ENCODE measurements around the gene DAAM2. TPM values are rescaled to one million over a fixed set of nuclear protein-coding genes. Genes with fewer than 3 reads are reported as not detected.

The DAAM2 gene
- total and polyA plus RNA-seq, 4 donors: 1.9 to 17.0 (median 4.4) TPM

DNA sequence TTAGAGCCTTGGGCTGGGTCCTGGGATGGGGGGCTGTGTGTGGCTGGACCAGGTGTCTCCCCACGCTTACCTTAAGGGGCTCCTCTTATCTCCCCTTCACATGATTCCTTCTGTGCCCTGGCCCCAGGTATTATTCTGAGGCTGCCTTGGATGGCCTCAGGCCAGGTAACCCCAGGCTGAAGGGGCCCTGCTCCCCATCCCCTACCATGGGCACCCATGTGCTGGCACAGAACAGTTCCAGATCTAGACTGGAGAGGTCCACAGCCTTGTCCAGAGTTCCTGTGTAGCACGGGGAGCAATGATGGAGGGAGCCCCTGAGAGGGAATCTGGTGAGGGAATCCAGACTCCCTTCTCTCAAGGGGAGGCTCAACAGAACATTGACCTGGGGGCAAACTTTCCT lies 110.0 kb downstream of the DAAM2 start:
- Histone ChIP-seq H3K36me3 (ENCODE audit: control insufficient read depth in 4 of 4, insufficient read depth in 3 of 4, low read depth in 1 of 4, low read length in 3 of 4) (peaks cover 0 to 8% (median 4%) of the 10 kb centered on the region in 4 donors), H3K4me1 (ENCODE audit: control insufficient read depth in 4 of 4, insufficient read depth in 4 of 4, low read length in 3 of 4) (peaks cover 3 to 25% (median 12%) of the 10 kb centered on the region in 4 donors), H3K9me3 (ENCODE audit: control insufficient read depth in 4 of 4, low read length in 3 of 4) (no peaks in the 10 kb centered on the region), H3K9ac (ENCODE audit: low read depth in 1 of 2, low read length in 2 of 2) (no peak overlapping the region), H3K4me3 (ENCODE audit: low read depth in 1 of 3, low read length in 3 of 3) (no peak overlapping the region), H3K27me3 (ENCODE audit: control insufficient read depth in 4 of 4, insufficient read depth in 4 of 4, low read length in 3 of 4) (no peaks in the 10 kb centered on the region), H3K27ac (ENCODE audit: low read depth in 1 of 2, low read length in 2 of 2) (peak overlapping the region; percentile 14 to 54)
- 72% methylated on average over 2 of the region's 2 CpGs for WGBS
- DNase-seq (ENCODE audit: low spot score): no peak
- TF ChIP-seq TAF1 (conservative IDR thresholded peaks at IDR 0.05): no peak
- TF ChIP-seq, protein P1, sequence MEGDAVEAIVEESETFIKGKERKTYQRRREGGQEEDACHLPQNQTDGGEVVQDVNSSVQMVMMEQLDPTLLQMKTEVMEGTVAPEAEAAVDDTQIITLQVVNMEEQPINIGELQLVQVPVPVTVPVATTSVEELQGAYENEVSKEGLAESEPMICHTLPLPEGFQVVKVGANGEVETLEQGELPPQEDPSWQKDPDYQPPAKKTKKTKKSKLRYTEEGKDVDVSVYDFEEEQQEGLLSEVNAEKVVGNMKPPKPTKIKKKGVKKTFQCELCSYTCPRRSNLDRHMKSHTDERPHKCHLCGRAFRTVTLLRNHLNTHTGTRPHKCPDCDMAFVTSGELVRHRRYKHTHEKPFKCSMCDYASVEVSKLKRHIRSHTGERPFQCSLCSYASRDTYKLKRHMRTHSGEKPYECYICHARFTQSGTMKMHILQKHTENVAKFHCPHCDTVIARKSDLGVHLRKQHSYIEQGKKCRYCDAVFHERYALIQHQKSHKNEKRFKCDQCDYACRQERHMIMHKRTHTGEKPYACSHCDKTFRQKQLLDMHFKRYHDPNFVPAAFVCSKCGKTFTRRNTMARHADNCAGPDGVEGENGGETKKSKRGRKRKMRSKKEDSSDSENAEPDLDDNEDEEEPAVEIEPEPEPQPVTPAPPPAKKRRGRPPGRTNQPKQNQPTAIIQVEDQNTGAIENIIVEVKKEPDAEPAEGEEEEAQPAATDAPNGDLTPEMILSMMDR (IDR thresholded peaks at IDR 0.05; ENCODE audit: low read depth, low read length, missing input control): no peak
- no peak for TF ChIP-seq FOXA1 (IDR thresholded peaks at IDR 0.05)
- TF ChIP-seq, protein P2, sequence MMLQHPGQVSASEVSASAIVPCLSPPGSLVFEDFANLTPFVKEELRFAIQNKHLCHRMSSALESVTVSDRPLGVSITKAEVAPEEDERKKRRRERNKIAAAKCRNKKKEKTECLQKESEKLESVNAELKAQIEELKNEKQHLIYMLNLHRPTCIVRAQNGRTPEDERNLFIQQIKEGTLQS (IDR thresholded peaks at IDR 0.05): no peak
- TF ChIP-seq EGR1 (IDR thresholded peaks at IDR 0.05; ENCODE audit: low read depth in 2 of 2): no peak
- TF ChIP-seq, protein P3, sequence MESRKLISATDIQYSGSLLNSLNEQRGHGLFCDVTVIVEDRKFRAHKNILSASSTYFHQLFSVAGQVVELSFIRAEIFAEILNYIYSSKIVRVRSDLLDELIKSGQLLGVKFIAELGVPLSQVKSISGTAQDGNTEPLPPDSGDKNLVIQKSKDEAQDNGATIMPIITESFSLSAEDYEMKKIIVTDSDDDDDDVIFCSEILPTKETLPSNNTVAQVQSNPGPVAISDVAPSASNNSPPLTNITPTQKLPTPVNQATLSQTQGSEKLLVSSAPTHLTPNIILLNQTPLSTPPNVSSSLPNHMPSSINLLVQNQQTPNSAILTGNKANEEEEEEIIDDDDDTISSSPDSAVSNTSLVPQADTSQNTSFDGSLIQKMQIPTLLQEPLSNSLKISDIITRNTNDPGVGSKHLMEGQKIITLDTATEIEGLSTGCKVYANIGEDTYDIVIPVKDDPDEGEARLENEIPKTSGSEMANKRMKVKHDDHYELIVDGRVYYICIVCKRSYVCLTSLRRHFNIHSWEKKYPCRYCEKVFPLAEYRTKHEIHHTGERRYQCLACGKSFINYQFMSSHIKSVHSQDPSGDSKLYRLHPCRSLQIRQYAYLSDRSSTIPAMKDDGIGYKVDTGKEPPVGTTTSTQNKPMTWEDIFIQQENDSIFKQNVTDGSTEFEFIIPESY (IDR thresholded peaks at IDR 0.05): no peak
- no peak for TF ChIP-seq HNF4A (conservative IDR thresholded peaks at IDR 0.05)
- no peak for TF ChIP-seq HNF4G (IDR thresholded peaks at IDR 0.05)
- no peak for TF ChIP-seq RAD21 (IDR thresholded peaks at IDR 0.05)

DNA sequence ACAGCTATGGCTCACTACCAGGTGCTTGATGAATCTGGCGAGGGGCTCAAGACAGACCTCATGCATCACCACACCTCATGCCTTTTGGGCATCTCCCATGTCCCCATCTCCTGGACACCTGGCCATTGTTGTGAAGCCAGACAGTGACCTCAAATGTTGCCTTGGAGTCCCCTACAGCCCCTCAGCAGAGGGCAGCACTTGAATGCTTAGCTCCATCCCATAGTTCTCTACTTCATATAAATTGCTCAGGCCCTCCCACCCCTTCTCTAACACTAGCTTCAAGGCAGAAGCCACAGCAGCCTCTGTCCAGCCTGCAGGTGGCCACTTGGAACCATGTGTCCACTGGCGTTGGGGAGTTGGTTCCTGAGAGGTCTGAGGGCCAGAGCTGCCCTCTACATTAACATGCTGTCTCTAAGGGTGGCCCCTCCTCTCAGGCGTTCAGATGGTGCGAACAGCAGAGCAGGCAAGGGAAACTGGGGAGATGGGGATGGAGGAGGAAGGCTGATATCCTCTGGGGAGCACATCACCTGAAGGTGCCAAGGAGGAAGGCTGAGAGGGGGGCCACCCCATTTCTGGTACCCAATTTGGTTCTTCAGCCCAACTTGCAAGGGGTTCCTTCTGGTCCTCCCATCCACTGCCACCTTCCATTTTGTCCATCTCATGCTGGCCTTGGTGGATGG lies 110.8 kb downstream of the DAAM2 start:
- peaks cover 3 to 25% (median 12%) of the 10 kb centered on the region in 4 donors for H3K4me1 ChIP-seq (ENCODE audit: control insufficient read depth in 4 of 4, insufficient read depth in 4 of 4, low read length in 3 of 4)
- H3K9me3 ChIP-seq (ENCODE audit: control insufficient read depth in 4 of 4, low read length in 3 of 4): no peaks in the 10 kb centered on the region
- WGBS: 95% methylated on average over 4 of the region's 4 CpGs
- peaks cover 0 to 11% (median 6%) of the 10 kb centered on the region in 4 donors for H3K36me3 ChIP-seq (ENCODE audit: control insufficient read depth in 4 of 4, insufficient read depth in 3 of 4, low read depth in 1 of 4, low read length in 3 of 4)
- no peaks in the 10 kb centered on the region for H3K27me3 ChIP-seq (ENCODE audit: control insufficient read depth in 4 of 4, insufficient read depth in 4 of 4, low read length in 3 of 4)
- no peak overlapping the region for H3K9ac ChIP-seq (ENCODE audit: low read depth in 1 of 2, low read length in 2 of 2)
- no peak overlapping the region for H3K4me3 ChIP-seq (ENCODE audit: low read depth in 1 of 3, low read length in 3 of 3)
- no peak for DNase-seq (ENCODE audit: low spot score)
- TF ChIP-seq TAF1 (conservative IDR thresholded peaks at IDR 0.05): no peak
- TF ChIP-seq, protein P3 (IDR thresholded peaks at IDR 0.05): no peak
- TF ChIP-seq, protein P4, sequence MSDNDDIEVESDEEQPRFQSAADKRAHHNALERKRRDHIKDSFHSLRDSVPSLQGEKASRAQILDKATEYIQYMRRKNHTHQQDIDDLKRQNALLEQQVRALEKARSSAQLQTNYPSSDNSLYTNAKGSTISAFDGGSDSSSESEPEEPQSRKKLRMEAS (IDR thresholded peaks at IDR 0.05): no peak
- TF ChIP-seq RAD21 (IDR thresholded peaks at IDR 0.05): peak; percentile 36 to 52
- no peak for TF ChIP-seq RXRA (IDR thresholded peaks at IDR 0.05)
- TF ChIP-seq, protein P2 (IDR thresholded peaks at IDR 0.05): no peak
- TF ChIP-seq HNF4A (conservative IDR thresholded peaks at IDR 0.05): no peak
- TF ChIP-seq SP1 (IDR thresholded peaks at IDR 0.05): no peak
- no peak for TF ChIP-seq EGR1 (IDR thresholded peaks at IDR 0.05; ENCODE audit: low read depth in 2 of 2)
- TF ChIP-seq JUND (IDR thresholded peaks at IDR 0.05): no peak
- TF ChIP-seq GABPA (IDR thresholded peaks at IDR 0.05 in 1 of 2, conservative IDR thresholded peaks at IDR 0.05 in 1 of 2): no peak
- no peak for TF ChIP-seq FOXA1 (IDR thresholded peaks at IDR 0.05)
- TF ChIP-seq YY1 (IDR thresholded peaks at IDR 0.05): no peak
- TF ChIP-seq FOXA2 (IDR thresholded peaks at IDR 0.05): no peak
- no peak for TF ChIP-seq HNF4G (IDR thresholded peaks at IDR 0.05)
- TF ChIP-seq, protein P1 (IDR thresholded peaks at IDR 0.05; ENCODE audit: low read depth, low read length, missing input control): peak; percentile 9
- no peak for TF ChIP-seq NR2F2 (IDR thresholded peaks at IDR 0.05)
- H3K27ac ChIP-seq (ENCODE audit: low read depth in 1 of 2, low read length in 2 of 2): no peak overlapping the region

Measured in liver (tissue), 9 donors.